ENCODE data around the gene OSTM1. TPM values are rescaled to one million over a fixed set of nuclear protein-coding genes. Genes with fewer than 3 reads are reported as not detected.

Gene OSTM1
- total and polyA plus RNA-seq, 9 of the 15 experiments (the other 6 are each of a cell fraction or from before 2014, with no cell fraction given): 5.6 to 29.5 (median 16.3) TPM

GRCh38 chr6:108002365-108003221, 71.9 kb downstream of the OSTM1 start:
- Histone ChIP-seq H3K9me1 (ENCODE audit: control insufficient read depth, insufficient read depth, low read length) (no peaks in the 10 kb centered on the region), H3K9me3 (replicated peaks; ENCODE audit: control insufficient read depth, insufficient read depth, low read depth, low read length) (no peaks in the 10 kb centered on the region), H3K9ac (ENCODE audit: insufficient read depth in 1 of 2, low read depth in 2 of 2, low read length in 2 of 2) (no peak overlapping the region), H2AFZ (ENCODE audit: low read depth, low read length) (peak overlapping the region; percentile 67), H3K4me1 (replicated peaks in 1 of 2; ENCODE audit: control insufficient read depth in 2 of 2, insufficient read depth in 2 of 2, low read length in 2 of 2) (no peaks in the 10 kb centered on the region; a peak in 2 of 5 replicates), H3K4me2 (ENCODE audit: insufficient read depth, low read length) (no peak overlapping the region), H3K79me2 (ENCODE audit: control insufficient read depth, insufficient read depth, low read length) (no peaks in the 10 kb centered on the region), H4K20me1 (replicated peaks; ENCODE audit: control insufficient read depth, insufficient read depth, low read length) (no peaks in the 10 kb centered on the region), H3K36me3 (ENCODE audit: control insufficient read depth, insufficient read depth, low read length) (no peaks in the 10 kb centered on the region), H3K27ac (ENCODE audit: extremely low read depth, low read depth, low read length) (no peak overlapping the region), H3K27me3 (ENCODE audit: control insufficient read depth in 2 of 2, insufficient read depth in 2 of 2, low read length in 2 of 2) (no peaks in the 10 kb centered on the region; a peak in 1 of 5 replicates), H3K4me3 (no peak overlapping the region)
- ChIA-PET POLR2A (interaction anchor here (2.6 kb wide), 1 partner anchor 11 kb away, joined by 9 read pairs; no protein-coding TSS in a partner anchor), CTCF (ENCODE audit: low intra/inter-chr PET ratio) (no interaction called here)
- no peak for FAIRE-seq
- BruUV-seq (replicated peaks): no TSS peak
- in situ Hi-C loops (cut with MboI): no loop called here
- no peak for DNase-seq (ENCODE audit: extremely low read depth in 1 of 4, low spot score in 3 of 4)
- intact Hi-C loops (cut with micrococcal nuclease): no loop called here
- WGBS (ENCODE audit: insufficient coverage, low coverage, missing lambda C conversion rate): 18% methylated on average over 9 of the region's 9 CpGs
- peak; percentile 61 for ATAC-seq
- TF ChIP-seq JUND (IDR thresholded peaks at IDR 0.05; ENCODE audit: borderline replicate concordance, low read depth, low read length): peak; percentile 55; the same call in 1 of the 2 replicates
- TF ChIP-seq JUND (tag; IDR thresholded peaks at IDR 0.05; ENCODE audit: borderline replicate concordance, low read depth, low read length): peak; percentile 82; the same call in 2 of the 3 replicates
- no peak for TF ChIP-seq IRF2 (CRISPR knock-in tag; IDR thresholded peaks at IDR 0.05)
- TF ChIP-seq, protein P1, sequence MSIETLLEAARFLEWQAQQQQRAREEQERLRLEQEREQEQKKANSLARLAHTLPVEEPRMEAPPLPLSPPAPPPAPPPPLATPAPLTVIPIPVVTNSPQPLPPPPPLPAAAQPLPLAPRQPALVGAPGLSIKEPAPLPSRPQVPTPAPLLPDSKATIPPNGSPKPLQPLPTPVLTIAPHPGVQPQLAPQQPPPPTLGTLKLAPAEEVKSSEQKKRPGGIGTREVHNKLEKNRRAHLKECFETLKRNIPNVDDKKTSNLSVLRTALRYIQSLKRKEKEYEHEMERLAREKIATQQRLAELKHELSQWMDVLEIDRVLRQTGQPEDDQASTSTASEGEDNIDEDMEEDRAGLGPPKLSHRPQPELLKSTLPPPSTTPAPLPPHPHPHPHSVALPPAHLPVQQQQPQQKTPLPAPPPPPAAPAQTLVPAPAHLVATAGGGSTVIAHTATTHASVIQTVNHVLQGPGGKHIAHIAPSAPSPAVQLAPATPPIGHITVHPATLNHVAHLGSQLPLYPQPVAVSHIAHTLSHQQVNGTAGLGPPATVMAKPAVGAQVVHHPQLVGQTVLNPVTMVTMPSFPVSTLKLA (conservative IDR thresholded peaks at IDR 0.05): peak in 1 of 2 experiments; percentile 55; a peak in 1 of 4 replicates
- TF ChIP-seq, protein P2, sequence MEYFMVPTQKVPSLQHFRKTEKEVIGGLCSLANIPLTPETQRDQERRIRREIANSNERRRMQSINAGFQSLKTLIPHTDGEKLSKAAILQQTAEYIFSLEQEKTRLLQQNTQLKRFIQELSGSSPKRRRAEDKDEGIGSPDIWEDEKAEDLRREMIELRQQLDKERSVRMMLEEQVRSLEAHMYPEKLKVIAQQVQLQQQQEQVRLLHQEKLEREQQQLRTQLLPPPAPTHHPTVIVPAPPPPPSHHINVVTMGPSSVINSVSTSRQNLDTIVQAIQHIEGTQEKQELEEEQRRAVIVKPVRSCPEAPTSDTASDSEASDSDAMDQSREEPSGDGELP (CRISPR knock-in tag; IDR thresholded peaks at IDR 0.05; ENCODE audit: borderline replicate concordance): peak; percentile 53; the same call in 1 of the 2 replicates
- TF ChIP-seq COPS2 (conservative IDR thresholded peaks at IDR 0.05): no peak
- TF ChIP-seq, protein P3, sequence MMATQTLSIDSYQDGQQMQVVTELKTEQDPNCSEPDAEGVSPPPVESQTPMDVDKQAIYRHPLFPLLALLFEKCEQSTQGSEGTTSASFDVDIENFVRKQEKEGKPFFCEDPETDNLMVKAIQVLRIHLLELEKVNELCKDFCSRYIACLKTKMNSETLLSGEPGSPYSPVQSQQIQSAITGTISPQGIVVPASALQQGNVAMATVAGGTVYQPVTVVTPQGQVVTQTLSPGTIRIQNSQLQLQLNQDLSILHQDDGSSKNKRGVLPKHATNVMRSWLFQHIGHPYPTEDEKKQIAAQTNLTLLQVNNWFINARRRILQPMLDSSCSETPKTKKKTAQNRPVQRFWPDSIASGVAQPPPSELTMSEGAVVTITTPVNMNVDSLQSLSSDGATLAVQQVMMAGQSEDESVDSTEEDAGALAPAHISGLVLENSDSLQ (IDR thresholded peaks at IDR 0.05): peak; percentile 84
- peak; percentile 79 for TF ChIP-seq ATF3 (IDR thresholded peaks at IDR 0.05)
- no peak for TF ChIP-seq ATF3 (CRISPR knock-in tag; conservative IDR thresholded peaks at IDR 0.05)
- peak; percentile 54 to 70; a peak in 2 of 4 replicates for TF ChIP-seq FOXK2 (conservative IDR thresholded peaks at IDR 0.05 in 1 of 2, IDR thresholded peaks at IDR 0.05 in 1 of 2; ENCODE audit: low read depth in 2 of 2)
- TF ChIP-seq DEAF1 (CRISPR knock-in tag; IDR thresholded peaks at IDR 0.05): no peak
- peak; percentile 59 for TF ChIP-seq MEIS2 (IDR thresholded peaks at IDR 0.05; ENCODE audit: partially characterized antibody)
- TF ChIP-seq PTBP1 (IDR thresholded peaks at IDR 0.05; ENCODE audit: low read depth, low read length): no peak
- no peak for TF ChIP-seq FOXK1 (CRISPR knock-in tag; IDR thresholded peaks at IDR 0.05; ENCODE audit: borderline replicate concordance)

All from K562 (cell line).